ENCODE results near the gene ZBP1.

DNA sequence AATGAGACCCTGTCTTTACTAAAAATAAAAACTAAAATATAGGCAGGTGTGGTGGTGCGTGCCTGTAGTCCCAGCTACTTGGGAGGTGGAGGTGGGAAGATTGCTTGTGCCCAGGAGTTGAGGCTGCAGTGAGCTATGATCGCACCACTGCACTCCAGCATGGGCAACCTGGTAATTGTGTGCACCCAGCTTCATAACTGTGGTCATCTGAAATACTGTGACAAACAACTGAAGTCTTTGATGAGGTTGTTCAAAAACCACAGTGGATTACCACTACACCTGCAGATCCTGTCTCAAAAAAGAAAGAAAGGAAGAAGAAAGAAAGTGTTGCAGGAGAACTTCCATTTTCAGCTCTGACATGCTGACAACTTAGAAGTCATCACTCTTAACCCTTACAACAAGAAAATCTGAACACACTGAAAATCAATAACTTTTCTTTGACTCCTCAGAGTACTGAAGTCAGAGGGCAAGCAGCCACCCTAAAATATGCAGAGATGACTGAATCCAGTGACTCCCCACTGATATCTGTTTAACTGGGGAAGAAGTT lies 13.8 kb upstream of the ZBP1 start:
- TF ChIP-seq TEAD4 (IDR thresholded peaks at IDR 0.05) (no peak), EP300 (IDR thresholded peaks at IDR 0.05; ENCODE audit: borderline replicate concordance) (no peak), NFIC (IDR thresholded peaks at IDR 0.05) (no peak), CREB1 (IDR thresholded peaks at IDR 0.05; ENCODE audit: low read depth) (no peak), CEBPB (IDR thresholded peaks at IDR 0.05) (no peak)
